HEK293T (cell line): ENCODE data around the gene TSGA10IP.

Source experiments
- CTCF ChIA-PET: fragments of 350-600 bp; formaldehyde crosslinking; extraction: SDS; loops from one replicate; lab custom pipeline; 2021; ENCODE audit warnings: antibody characterized with exemption, inconsistent platforms; lab: Yijun Ruan, JAX
- POLR2A ChIA-PET: fragments of 350-600 bp; formaldehyde crosslinking; extraction: SDS; loops from one replicate; lab custom pipeline; 2020; ENCODE audit warnings: antibody characterized with exemption, inconsistent platforms; lab: Yijun Ruan, JAX
- DNase-seq: peaks from one replicate; pipeline ENCODE4 v3.0.0; 2012; ENCODE audit warnings: mixed read lengths; ENCODE audit errors: extremely low spot score
- ARNT ChIP-seq: fragments of 450-650 bp; IDR thresholded peaks from 2 replicates; pipeline ENCODE4 v1.6.1; 2017; ENCODE audit warnings: mild to moderate bottlenecking
- BHLHE40 ChIP-seq: fragments of 450-650 bp; IDR thresholded peaks from 2 replicates; pipeline ENCODE4 v1.6.1; 2016; ENCODE audit warnings: mild to moderate bottlenecking, moderate library complexity, borderline replicate concordance
- CTBP1 ChIP-seq: fragments of 450-650 bp; IDR thresholded peaks from 2 replicates; pipeline ENCODE4 v1.6.1; 2016; ENCODE audit warnings: borderline replicate concordance
- ELF4 ChIP-seq: fragments of 450-650 bp; IDR thresholded peaks from 2 replicates; pipeline ENCODE4 v1.6.1; 2017; ENCODE audit warnings: antibody characterized with exemption
- FOXA1 ChIP-seq: fragments of 450-650 bp; IDR thresholded peaks from 2 replicates; pipeline ENCODE4 v1.6.1; 2016; ENCODE audit warnings: mild to moderate bottlenecking
- FOXK2 ChIP-seq: fragments of 450-650 bp; IDR thresholded peaks from 2 replicates; pipeline ENCODE4 v1.6.1; 2016; ENCODE audit warnings: mild to moderate bottlenecking
- FOXM1 ChIP-seq: fragments of 450-650 bp; IDR thresholded peaks from 2 replicates; pipeline ENCODE4 v1.6.1; 2017; ENCODE audit warnings: mild to moderate bottlenecking, borderline replicate concordance
- HDGF ChIP-seq: fragments of 450-650 bp; IDR thresholded peaks from 2 replicates; pipeline ENCODE4 v1.6.1; 2017; ENCODE audit warnings: antibody characterized with exemption, borderline replicate concordance
- L3MBTL2 ChIP-seq: fragments of 450-650 bp; conservative IDR thresholded peaks from 2 replicates; pipeline ENCODE4 v1.6.1; 2016; ENCODE audit warnings: mild to moderate bottlenecking
- LEF1 ChIP-seq: fragments of 450-650 bp; IDR thresholded peaks from 2 replicates; pipeline ENCODE4 v1.6.1; 2017; ENCODE audit warnings: mild to moderate bottlenecking, borderline replicate concordance
- NFRKB ChIP-seq: fragments of 450-650 bp; IDR thresholded peaks from 2 replicates; pipeline ENCODE4 v1.6.1; 2016; ENCODE audit warnings: mild to moderate bottlenecking, moderate library complexity
- PKNOX1 ChIP-seq: fragments of 450-650 bp; IDR thresholded peaks from 2 replicates; pipeline ENCODE4 v1.6.1; 2016
- SP1 ChIP-seq: fragments of 450-650 bp; IDR thresholded peaks from 2 replicates; pipeline ENCODE4 v1.6.1; 2017
- SUZ12 ChIP-seq: fragments of 450-650 bp; IDR thresholded peaks from 2 replicates; pipeline ENCODE4 v1.6.1; 2016; ENCODE audit warnings: mild to moderate bottlenecking
- TARDBP ChIP-seq: fragments of 450-650 bp; IDR thresholded peaks from 2 replicates; pipeline ENCODE4 v1.6.1; 2016
- ZNF384 ChIP-seq: fragments of 450-650 bp; IDR thresholded peaks from 2 replicates; pipeline ENCODE4 v1.6.1; 2016

TSGA10IP gene

GRCh38 chr11:65941720-65942310 is 3.5 kb upstream of the TSGA10IP start:
- no peak for TF ChIP-seq HDGF
- no peak for TF ChIP-seq PKNOX1
- no peak for TF ChIP-seq SUZ12
- no peak for TF ChIP-seq FOXA1
- TF ChIP-seq L3MBTL2 = no peak
- no peak for TF ChIP-seq FOXM1
- TF ChIP-seq ELF4 = no peak
- no peak for TF ChIP-seq LEF1
- TF ChIP-seq BHLHE40 = no peak
- no peak for TF ChIP-seq ZNF384
- TF ChIP-seq CTBP1 = no peak
- CTCF ChIA-PET = no interaction called here
- POLR2A ChIA-PET = no interaction called here
- no peak for DNase-seq

- DNase-seq = no peak
- POLR2A ChIA-PET = no interaction called here
- TF ChIP-seq FOXK2 = no peak
- TF ChIP-seq LEF1 = no peak
- TF ChIP-seq FOXM1 = no peak
- TF ChIP-seq FOXA1 = no peak
- TF ChIP-seq BHLHE40 = no peak
- no peak for TF ChIP-seq ELF4
- no peak for TF ChIP-seq HDGF
- no peak for TF ChIP-seq SP1
- CTCF ChIA-PET = no interaction called here
These were observed 2.7 kb upstream of the TSGA10IP start for GRCh38 chr11:65942531-65942930.

- no peak for DNase-seq
- no peak for TF ChIP-seq FOXA1
- no peak for TF ChIP-seq SP1
- TF ChIP-seq HDGF = no peak
- no peak for TF ChIP-seq ARNT
- no peak for TF ChIP-seq BHLHE40
- TF ChIP-seq FOXM1 = no peak
- TF ChIP-seq NFRKB = no peak
- no peak for TF ChIP-seq SUZ12
- TF ChIP-seq FOXK2 = no peak
- no peak for TF ChIP-seq L3MBTL2
- TF ChIP-seq ELF4 = no peak
- no peak for TF ChIP-seq LEF1
- ChIA-PET POLR2A (no interaction called here), CTCF (interaction anchor here (0.7 kb wide), 1 partner anchor 60 kb away, joined by 3 read pairs; no protein-coding TSS in a partner anchor)
These were observed 1.1 kb upstream of the TSGA10IP start for GRCh38 chr11:65944191-65944590.

GRCh38 chr11:65944767-65945166 is 513 bp upstream of the TSGA10IP start:
- DNase-seq = no peak
- ChIA-PET POLR2A (no interaction called here), CTCF (no interaction called here)
- TF ChIP-seq NFRKB (no peak), FOXK2 (no peak), ARNT (no peak), ELF4 (no peak), LEF1 (no peak), CTBP1 (no peak), FOXA1 (no peak), HDGF (no peak), SUZ12 (no peak), FOXM1 (no peak), BHLHE40 (no peak), SP1 (no peak), PKNOX1 (no peak), ZNF384 (no peak), TARDBP (no peak), L3MBTL2 (no peak)

GRCh38 chr11:65945941-65946558 is 770 bp downstream of the TSGA10IP start:
- POLR2A ChIA-PET = no interaction called here
- no peak for TF ChIP-seq HDGF
- no peak for TF ChIP-seq PKNOX1
- TF ChIP-seq TARDBP = no peak
- no peak for TF ChIP-seq L3MBTL2
- no peak for TF ChIP-seq BHLHE40
- no peak for TF ChIP-seq ZNF384
- no peak for TF ChIP-seq ARNT
- TF ChIP-seq FOXK2 = no peak
- TF ChIP-seq FOXM1 = no peak
- no peak for TF ChIP-seq ELF4
- no peak for TF ChIP-seq SP1
- TF ChIP-seq CTBP1 = no peak
- TF ChIP-seq SUZ12 = no peak
- no peak for TF ChIP-seq NFRKB
- TF ChIP-seq FOXA1 = no peak
- CTCF ChIA-PET = interaction anchor here (1.1 kb wide), 1 partner anchor 61 kb away, joined by 3 read pairs; no protein-coding TSS in a partner anchor

GRCh38 chr11:65946655-65947054 is 1.4 kb downstream of the TSGA10IP start:
- ChIA-PET POLR2A (no interaction called here), CTCF (interaction anchor here (0.7 to 1.1 kb wide), 2 partner anchors 62 to 272 kb away, joined by 3 read pairs; no protein-coding TSS in a partner anchor)
- DNase-seq = no peak
- TF ChIP-seq ARNT (no peak), TARDBP (no peak), HDGF (no peak), PKNOX1 (no peak), ELF4 (no peak)

More at GRCh38 chr11:65945941-65946558, 770 bp downstream of the TSGA10IP start:
- DNase-seq = no peak
